NOMO-1 treated with DMSO at 0.1 percent for 48 hours (cell line): ENCODE data around the gene FREY1.
A peak's percentile ranks its signal among the peaks of the same experiment; 100 is the strongest.

ENCODE experiments used
- DNase-seq: peaks from one replicate; lab custom pipeline; 2025; ENCODE audit not compliant: unreplicated experiment; lab: John Stamatoyannopoulos, UW

The FREY1 gene

GRCh38 chr11:45928535-45929215 lies 21.6 kb upstream of the FREY1 start:
- no peak for DNase-seq

GRCh38 chr11:45927684-45928413 lies 20.8 kb upstream of the FREY1 start:
- DNase-seq, result no peak

- DNase-seq, result no peak
These were observed 20.2 kb upstream of the FREY1 start for GRCh38 chr11:45927332-45927683.

- no peak for DNase-seq
These were observed 19.7 kb upstream of the FREY1 start for GRCh38 chr11:45926536-45927331.

GRCh38 chr11:45926001-45926401 lies 18.9 kb upstream of the FREY1 start:
- no peak for DNase-seq

- no peak for DNase-seq
These were observed 18.5 kb upstream of the FREY1 start for GRCh38 chr11:45925550-45925949.

GRCh38 chr11:45924927-45925326 lies 17.9 kb upstream of the FREY1 start:
- DNase-seq, result no peak

GRCh38 chr11:45924036-45924915 lies 17.2 kb upstream of the FREY1 start:
- no peak for DNase-seq

- DNase-seq, result no peak
These were observed 15.5 kb upstream of the FREY1 start, which contains the start of gene LARGE2 for GRCh38 chr11:45922425-45923082. TSS of gene LARGE2 (plus strand) at chr11:45922656. CDS start at chr11:45922883, 227 bp downstream.

- no peak for DNase-seq
These were observed 14.7 kb upstream of the FREY1 start for GRCh38 chr11:45921561-45922424.

GRCh38 chr11:45920531-45921477 lies 13.7 kb upstream of the FREY1 start:
- no peak for DNase-seq

- DNase-seq, result no peak
These were observed 12.9 kb upstream of the FREY1 start for GRCh38 chr11:45919806-45920530.

- DNase-seq, result no peak
These were observed 12.0 kb upstream of the FREY1 start for GRCh38 chr11:45918962-45919675.

GRCh38 chr11:45918331-45918941 lies 11.4 kb upstream of the FREY1 start:
- peak; percentile 66 for DNase-seq

- DNase-seq, result peak; percentile 99
These were observed 10.7 kb upstream of the FREY1 start, which contains the start of gene PEX16 for GRCh38 chr11:45917623-45918330. TSS of gene PEX16 (minus strand) at chr11:45917877. CDS start at chr11:45917811, 66 bp downstream.

- DNase-seq, result no peak
These were observed 10.2 kb upstream of the FREY1 start for GRCh38 chr11:45917286-45917622.
